ENCODE data around the gene FAM163B.

Gene FAM163B

GRCh38 chr9:133609311-133610098 lies at the start of gene FAM163B:
TSS of gene FAM163B (minus strand) at chr9:133609389. CDS start at chr9:133580223, 29,166 bp downstream.
- DNase-seq (ENCODE audit: low read depth) = no peak

GRCh38 chr9:133657120-133657661 lies 48.0 kb upstream of the FAM163B start:
- DNase-seq (ENCODE audit: low read depth) = no peak

DNA sequence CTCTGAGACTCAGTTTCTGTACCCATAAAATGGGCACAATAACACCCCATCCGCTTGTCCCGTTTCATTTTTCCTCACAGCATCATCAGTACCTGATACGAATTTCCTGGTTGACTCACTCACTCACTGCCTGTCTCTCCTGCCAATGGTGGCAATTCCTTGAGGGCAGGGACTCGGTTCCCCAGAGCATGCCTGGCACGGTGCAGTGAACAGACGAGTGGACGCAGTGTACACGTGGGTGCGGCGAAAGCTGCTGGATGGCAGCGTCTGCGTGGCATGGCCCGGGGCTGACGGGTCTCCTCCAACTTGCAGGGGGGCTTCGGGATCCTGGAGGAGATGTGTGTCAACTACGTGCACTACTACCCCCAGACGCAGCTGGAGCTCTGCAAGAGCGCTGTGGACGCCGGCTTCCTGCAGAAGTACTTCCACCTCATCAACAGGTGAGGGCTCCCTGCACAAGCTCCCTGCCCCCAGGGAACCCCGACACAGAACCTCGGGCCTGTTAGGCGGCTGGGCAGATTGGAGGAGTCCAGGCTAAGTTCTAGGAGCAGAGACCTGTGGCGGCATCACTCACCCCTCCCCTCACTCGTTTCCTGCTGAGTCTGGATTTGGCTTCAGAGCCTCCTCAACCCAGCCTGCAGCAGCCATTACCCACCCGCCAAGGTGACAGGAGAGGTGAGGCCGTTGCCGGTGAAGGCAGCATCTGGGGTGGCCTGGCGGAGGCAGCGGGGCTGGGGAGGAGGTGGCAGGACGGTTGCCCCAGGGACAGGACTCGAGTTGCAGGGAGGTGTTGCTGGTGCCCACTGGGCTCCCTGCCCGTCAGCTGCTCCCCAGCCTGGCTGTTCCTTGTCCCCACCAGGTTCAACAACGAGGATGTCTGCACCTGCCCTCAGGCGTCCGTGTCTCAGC lies 47.3 kb upstream of the FAM163B start:
- no peak for DNase-seq (ENCODE audit: low read depth)

- no peak for DNase-seq (ENCODE audit: low read depth)
Measured at GRCh38 chr9:133655701-133656100, 46.5 kb upstream of the FAM163B start.

DNA sequence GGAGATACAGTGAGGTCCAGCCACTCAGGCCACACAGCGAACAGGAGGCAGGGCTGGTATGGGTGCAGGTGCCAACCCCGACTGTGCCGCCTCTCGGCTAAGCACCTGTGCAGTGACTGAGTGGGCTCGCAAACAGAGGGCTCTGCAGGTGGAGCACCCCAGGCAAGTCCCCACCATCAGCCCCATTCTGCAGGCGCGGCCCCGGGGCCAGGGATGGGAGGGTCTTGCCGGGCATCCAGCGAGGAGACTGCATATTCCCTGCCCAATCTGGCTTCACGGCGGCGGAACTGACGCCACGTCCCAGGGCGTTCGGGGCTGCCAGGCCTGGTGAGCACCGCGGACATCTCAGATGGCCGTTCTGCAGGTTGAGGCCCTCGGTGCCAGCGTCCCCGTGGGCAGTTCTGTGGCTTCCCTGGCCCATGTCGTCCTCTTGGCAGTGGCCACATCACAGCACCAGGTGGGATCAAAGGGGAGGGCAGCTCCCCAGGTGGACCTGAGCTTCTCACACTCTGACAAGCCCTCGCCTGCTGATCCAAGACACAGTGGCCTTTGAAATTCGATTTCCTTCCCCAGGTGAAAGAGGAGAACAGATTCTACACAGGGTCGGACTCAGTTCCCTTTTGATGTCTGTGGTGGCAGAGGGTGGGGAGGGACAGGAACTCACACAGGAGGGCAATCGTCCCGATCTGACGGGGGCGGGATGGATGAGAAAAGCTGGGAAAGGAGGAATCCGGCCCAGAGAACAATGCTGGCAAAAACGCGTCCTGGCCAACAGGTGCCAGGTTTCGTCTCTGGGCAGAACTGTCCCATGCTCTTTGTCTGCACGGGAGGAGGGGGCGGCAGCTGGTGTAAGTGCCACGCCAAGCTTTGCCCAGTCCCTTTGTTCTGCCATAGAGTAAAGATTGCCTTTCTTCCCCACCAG lies 45.8 kb upstream of the FAM163B start:
- no peak for DNase-seq (ENCODE audit: low read depth)

- no peak for DNase-seq (ENCODE audit: low read depth)
Measured at GRCh38 chr9:133653638-133654037, 44.4 kb upstream of the FAM163B start.

- no peak for DNase-seq (ENCODE audit: low read depth)
Measured at GRCh38 chr9:133650026-133650425, 40.8 kb upstream of the FAM163B start.

DNA sequence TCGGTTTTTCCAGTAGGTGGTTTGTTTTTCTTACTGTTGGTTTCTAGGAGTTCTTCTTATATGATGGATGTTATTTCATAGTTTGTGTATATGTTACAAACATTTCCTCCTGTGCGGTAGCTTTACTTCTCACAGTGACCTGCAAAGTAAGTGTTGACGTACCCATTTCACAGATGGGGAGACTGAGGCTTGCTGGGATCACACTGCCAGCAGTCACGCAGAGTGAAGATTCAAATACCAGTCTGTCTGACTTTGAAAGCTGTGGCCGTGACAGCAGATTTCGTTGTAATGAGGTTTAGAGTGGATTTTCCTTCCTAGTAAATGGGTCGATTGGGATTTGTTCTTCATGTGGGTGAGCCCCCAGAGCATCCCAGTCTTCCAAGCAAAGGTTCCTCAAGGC lies 40.0 kb upstream of the FAM163B start:
- DNase-seq (ENCODE audit: low read depth) = no peak

- no peak for DNase-seq (ENCODE audit: low read depth)
Measured at GRCh38 chr9:133647765-133648469, 38.7 kb upstream of the FAM163B start.

GRCh38 chr9:133647148-133647547 lies 38.0 kb upstream of the FAM163B start:
- DNase-seq (ENCODE audit: low read depth) = no peak

- DNase-seq (ENCODE audit: low read depth) = no peak
Measured at GRCh38 chr9:133645021-133645765, 36.0 kb upstream of the FAM163B start.

GRCh38 chr9:133643978-133644760 lies 35.0 kb upstream of the FAM163B start:
- no peak for DNase-seq (ENCODE audit: low read depth)

GRCh38 chr9:133643362-133643755 lies 34.2 kb upstream of the FAM163B start:
- DNase-seq (ENCODE audit: low read depth) = no peak

- no peak for DNase-seq (ENCODE audit: low read depth)
Measured at GRCh38 chr9:133642708-133643361, 33.6 kb upstream of the FAM163B start.

DNA sequence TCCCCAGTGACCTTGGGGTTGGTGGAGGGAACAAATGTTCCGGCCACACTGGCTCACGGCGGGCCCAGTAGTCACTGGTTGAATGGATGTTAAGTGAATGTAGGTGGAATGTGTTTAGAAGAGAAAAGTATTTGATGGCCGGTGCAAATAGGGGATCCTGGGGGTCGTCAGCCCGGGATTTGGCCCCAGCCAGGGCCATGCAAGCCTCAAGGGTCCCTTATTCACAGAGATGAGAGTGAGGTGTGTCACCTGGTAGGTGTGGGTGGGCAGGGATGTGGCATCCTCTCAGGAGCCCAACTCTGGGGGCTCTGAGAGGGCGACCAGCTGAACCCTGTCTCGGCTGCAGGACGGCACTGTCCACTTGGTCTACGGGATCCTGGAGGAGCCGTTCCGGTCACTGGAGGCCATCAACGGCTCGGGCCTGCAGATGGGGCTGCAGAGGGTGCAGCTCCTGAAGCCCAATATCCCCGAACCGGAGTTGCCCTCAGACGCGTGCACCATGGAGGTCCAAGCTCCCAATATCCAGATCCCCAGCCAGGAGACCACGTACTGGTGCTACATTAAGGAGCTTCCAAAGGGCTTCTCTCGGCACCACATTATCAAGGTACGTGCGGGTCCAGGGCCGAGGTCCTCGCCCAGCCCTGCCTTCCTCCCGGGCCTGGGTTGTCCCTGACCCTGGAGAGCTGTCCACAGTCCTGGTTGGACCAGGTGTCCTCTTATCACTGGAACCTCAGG lies 32.8 kb upstream of the FAM163B start:
- no peak for DNase-seq (ENCODE audit: low read depth)

DNA sequence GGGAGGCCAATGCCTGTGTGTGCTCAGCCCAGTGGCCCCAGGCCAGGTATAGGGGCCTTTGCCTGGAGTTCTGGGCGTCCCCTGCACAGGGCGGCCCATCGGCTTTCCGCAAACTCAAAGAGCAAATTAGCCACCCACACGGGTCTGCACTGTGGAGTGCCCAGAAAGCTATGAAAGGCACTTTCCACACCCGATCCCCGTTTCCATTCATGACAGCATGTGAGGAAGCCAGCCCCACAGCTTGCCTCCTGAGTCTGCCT lies 32.1 kb upstream of the FAM163B start:
- no peak for DNase-seq (ENCODE audit: low read depth)

- no peak for DNase-seq (ENCODE audit: low read depth)
Measured at GRCh38 chr9:133640580-133641395, 31.6 kb upstream of the FAM163B start.

DNA sequence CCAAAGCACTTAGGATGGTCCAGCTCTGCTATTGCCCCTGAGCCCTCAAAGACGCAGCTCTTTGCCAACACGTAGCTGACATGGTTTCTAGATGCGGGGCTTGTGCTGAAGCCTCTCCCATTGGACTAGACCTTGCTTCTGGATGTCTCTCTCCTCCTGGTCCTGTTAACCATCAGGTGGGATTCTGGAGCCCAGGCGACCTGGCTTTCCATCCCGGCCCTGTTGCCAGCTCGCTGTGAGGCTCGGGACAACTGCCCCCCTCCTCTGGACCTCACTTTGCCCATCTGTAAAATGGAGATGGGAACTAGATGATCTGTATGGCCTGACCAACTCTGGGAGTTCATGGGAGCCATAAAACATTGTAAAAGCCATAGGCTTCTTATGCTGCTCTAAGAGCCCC lies 31.0 kb upstream of the FAM163B start:
- no peak for DNase-seq (ENCODE audit: low read depth)

Measured in stimulated activated CD8-positive, alpha-beta memory T cell treated with anti-CD3 and anti-CD28 coated beads, Interleukin-7, amount 100 ng/mL, for 24 hours (primary cell).